Effector CD8-positive, alpha-beta T cell (primary cell): ENCODE data around the gene TENM4.

Source experiments
- DNase-seq: peaks from one replicate; lab custom pipeline; 2025; lab: John Stamatoyannopoulos, UW

TENM4 gene

GRCh38 chr11:79055856-79056631 lies 384.8 kb downstream of the TENM4 start:
- DNase-seq: no peak

DNA sequence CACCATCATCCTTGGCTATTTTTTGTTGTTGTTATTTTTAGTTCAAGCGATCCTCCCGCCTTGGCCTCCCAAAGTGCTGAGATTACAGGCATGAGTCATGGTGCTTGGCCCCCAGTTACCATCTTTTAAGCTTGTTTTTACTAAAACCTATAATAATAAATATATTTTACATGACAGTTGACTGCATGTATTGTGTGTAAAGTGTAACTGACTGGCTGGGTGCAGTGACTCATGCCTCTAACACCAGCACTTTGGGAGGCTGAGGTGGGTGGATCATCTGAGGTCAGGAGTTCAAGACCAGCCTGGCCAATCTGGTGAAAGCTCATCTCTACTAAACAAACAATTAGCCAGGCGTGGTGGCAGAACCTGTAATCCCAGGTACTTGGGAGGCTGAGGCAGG lies 386.2 kb downstream of the TENM4 start:
- DNase-seq: no peak

DNA sequence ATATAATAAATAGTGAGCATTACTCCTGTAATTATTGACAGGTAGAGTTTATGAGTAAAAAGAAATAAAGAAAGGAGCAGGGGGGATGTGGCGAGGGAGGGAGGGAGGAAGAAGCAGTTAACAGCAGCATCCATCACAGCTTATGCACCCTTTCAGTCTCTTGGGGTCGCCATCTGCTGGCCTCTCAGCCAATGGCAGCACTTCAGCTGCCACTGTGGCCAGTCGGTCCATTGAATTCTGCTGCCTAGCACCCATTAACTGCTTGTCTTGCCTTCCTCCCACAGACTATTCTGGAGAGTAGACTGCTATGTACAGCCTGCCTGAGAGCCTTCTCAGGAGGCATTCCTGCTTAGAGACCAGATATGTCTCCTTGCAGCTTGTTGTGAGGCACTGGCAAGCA lies 388.3 kb downstream of the TENM4 start:
- no peak for DNase-seq

- DNase-seq: no peak
Measured at GRCh38 chr11:79050786-79051185, 390.0 kb downstream of the TENM4 start.

- no peak for DNase-seq
Measured at GRCh38 chr11:79049741-79050179, 391.1 kb downstream of the TENM4 start.

DNA sequence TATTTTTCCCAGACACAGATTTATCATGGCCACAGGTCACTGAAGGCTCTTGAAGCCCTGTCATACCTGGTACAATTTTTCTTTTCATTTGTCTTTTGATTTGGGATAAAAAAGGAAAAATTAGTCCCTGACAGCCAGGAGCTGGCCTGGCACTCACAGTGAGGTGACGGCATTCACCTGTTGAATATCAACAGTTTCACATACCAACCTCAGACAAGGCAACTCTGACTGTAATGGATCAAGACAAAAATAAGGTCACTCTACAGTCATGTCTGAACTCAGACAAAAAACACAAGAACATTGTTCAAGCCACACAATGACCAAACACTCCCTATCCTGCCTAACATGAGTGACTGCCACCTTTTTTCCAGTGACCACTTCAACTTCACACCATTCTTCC lies 392.9 kb downstream of the TENM4 start:
- no peak for DNase-seq

DNA sequence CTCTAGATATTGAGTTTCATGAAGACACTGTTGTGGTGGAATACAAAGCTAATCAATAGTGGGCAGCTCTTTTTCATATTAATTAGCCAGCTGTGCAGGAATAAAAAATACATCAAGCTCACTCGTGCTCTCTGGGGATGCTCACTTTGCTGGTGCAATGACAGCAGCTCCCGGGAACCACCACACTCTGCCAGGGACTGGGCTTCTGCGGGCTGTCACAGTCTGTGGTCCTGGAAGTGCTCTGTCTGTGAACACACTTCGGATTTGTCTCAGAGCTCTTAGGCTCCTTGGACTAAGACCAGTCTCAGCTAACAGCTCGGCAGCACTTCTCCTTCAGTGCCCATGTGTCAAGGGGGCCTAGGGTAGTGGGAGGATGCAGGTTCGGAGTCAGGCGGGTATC lies 393.5 kb downstream of the TENM4 start:
- DNase-seq: no peak

DNA sequence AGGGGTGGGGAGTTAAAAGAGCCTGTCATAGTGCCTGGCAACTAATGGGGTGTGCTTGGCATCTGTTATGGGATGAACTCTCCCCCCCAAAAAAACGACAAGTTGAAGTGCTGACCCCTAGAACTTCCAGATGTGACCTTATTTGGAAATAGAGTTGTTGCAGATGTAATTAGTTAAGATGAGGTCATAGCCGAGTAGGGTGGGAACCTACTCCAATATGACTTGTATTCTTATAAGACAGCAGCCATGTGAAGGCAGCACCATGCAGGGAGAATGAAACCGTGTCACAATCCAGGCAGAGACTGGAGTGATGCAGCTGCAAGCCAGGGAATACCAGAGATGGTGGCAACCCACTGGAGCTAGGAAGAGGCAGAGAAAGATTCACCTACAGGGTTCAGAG lies 394.5 kb downstream of the TENM4 start:
- no peak for DNase-seq

DNA sequence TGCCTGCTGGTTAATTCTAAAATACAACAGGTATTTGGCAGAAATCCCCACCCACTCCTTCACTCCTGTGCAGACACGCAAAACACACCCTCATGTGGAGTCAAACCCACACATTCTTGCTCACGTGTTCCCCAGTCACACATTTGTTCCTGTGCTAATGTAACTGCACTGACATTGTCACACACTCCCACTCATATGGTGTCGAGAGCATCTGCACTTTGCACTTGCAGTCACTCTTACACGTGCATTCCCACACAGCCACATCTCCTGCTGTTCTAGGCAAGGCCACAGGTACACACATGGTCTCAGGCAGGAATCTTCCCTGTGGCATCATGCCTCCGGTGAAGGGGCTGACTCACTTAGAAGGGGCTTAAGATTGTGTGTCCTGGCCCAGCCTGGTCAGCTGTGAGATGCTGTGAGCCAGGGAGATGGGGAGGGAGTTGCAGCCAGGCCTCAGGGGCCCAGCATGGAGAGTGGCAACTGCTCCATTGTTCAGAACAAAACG lies 395.0 kb downstream of the TENM4 start:
- DNase-seq: no peak

GRCh38 chr11:79045018-79045799 lies 395.6 kb downstream of the TENM4 start:
- DNase-seq: no peak

DNA sequence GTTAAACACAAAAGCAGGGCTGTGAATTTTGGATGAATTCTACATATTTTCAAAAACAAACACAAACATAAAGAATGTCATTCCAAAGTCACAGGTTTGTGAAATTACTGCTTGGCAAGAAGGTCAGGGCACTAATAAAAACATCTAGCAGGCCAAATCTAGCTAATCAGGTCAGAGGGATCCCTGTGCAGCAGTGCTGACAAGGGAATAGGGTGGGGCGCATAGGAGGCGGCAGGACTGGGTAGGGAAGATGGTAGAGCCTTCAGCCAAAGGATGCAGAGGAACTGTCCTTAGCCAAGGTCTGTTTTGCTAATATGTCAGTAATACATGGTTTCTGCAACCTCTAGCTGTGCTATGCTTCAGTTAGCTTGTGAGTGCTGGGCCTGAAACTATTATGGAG lies 396.6 kb downstream of the TENM4 start:
- no peak for DNase-seq

DNA sequence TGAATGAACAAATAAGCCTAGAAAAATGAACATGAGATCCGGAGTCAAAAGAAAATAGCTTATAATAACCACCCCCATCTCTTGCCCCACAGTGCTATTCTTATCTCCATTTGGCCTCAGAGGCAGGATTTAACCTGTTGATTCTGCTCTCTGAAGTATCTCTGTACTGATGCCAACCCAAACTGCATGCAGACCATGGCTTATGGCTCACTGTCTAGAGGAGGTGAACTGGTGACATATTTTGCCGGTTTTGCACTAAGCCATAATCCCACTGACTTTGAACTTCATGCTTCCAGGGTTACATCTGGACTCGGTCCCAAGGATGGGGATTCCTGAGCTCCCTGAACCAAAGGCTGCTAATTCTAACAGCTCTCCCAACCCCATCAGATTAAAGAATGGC lies 397.1 kb downstream of the TENM4 start:
- DNase-seq: no peak

DNA sequence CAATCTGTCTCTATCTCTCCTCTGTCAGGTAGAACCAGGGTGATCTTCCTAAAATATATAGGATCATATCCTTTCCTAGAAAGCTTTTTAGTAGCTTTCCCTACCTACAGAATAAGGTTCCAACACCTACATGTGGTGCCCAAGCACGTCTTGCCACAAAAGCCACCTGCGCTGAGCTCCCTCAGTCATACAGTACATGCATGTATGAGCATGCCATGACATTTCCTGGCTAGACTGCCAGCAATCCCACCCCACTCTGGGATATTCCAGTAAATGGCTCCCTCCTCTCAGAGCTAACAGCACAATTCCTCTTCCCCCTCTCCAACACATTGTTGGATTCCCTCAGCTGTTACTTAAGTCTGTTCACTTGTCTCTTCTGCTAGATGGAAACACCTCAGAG lies 398.0 kb downstream of the TENM4 start:
- DNase-seq: no peak

GRCh38 chr11:79040348-79040747 lies 400.5 kb downstream of the TENM4 start:
- DNase-seq: no peak

DNA sequence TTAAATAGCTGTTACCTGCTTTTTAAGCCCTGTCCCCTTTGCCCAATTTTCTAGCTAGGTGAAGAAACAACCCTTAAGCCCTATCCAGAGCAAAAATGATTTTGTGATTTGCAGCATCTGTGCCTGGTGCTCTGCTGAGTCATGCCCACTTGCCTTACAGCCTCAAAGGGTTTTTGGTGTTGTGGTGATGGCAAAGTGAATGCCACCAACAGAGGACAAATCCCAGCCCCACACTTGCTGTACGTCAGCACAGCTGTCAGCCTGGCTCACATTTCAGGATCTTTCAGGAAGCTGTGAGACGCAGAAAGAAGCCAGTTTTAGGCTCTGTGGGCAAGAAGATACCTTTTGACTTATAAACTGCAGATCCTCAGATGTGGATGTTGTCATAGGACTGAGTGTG lies 401.7 kb downstream of the TENM4 start:
- DNase-seq: no peak

- DNase-seq: no peak
Measured at GRCh38 chr11:79035881-79036280, 404.9 kb downstream of the TENM4 start.

- DNase-seq: no peak
Measured at GRCh38 chr11:79033833-79034232, 407.0 kb downstream of the TENM4 start.

GRCh38 chr11:79030448-79030847 lies 410.4 kb downstream of the TENM4 start:
- DNase-seq: no peak

DNA sequence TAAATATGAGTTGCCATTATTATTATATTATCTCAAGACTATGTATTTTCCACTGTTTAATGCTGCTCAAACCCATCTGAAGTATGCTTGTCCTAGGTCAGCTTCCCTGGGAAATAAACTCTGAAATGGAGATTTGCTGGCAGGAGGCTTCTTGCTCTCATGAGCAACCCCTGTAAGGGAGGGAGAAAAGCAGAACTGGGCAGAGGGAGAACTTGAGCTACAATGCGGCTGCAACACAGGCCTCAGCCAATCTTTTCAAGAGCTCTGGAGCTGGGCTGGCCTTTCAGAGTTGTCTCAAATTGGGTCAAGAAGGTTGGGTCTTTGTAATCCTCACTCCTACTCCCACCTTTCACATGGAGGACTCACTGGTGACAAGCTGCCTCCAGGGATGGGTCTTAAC lies 412.6 kb downstream of the TENM4 start:
- DNase-seq: no peak

DNA sequence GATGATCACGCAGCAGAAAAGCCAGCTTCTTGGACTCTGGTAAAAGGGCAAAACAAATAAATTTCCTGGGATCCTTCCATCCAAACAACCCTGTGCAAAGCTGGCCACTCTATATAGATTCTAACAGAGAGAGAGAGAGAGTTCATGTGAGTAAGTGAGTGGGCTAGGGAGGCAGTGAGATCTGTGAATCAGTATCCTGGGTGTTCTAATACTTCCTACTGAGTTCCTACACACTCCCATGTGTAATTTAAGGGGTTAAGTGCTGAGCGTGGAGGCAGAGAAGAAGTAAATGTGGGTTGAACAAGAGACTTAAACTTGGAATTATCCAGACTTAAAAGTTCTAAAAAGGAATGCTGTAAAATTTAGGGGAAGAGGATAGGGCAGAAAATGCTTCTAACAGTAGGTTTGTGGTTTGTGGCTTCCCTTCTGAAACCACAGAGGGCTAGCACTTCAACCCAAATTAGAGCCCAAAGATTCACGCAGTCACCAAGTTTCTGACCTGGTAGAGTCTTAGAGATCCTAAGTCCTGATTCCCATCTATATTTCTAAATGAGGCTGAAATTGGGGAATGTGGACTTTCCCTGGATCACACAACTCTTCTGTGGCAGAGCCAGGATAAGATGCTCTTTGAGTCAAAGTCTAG lies 413.9 kb downstream of the TENM4 start:
- no peak for DNase-seq

- no peak for DNase-seq
Measured at GRCh38 chr11:79025622-79026021, 415.2 kb downstream of the TENM4 start.

DNA sequence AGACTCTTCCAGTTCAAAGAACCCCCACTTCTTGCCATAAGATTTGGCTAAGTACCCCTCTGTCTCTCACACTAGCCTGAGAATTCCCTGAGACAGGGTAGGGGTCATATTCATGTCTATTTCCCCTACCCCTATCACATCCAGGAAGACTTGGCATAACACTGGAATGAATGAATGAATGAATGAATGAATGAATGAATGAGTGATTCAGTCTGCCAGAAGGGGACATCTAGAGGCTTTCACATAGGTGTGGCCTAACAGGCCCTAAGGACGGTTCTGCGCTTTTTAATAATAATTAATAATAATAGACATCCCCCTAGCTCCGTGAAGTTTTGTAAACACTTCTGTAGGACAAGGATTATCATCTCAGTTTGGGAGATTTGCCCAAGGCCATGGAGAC lies 415.7 kb downstream of the TENM4 start:
- no peak for DNase-seq

GRCh38 chr11:79022265-79022664 lies 418.6 kb downstream of the TENM4 start:
- DNase-seq: no peak
